Fibroblast of the aortic adventitia (primary cell): ENCODE measurements around the gene CPT1B. TPM values are rescaled to one million over a fixed set of nuclear protein-coding genes. Genes with fewer than 3 reads are reported as not detected.
"Not testable (repeated sequence)": the region's sequence is repeated elsewhere in the genome, so short reads cannot be mapped to it uniquely, and the experiment has no call there.

Experiments used
- DNase-seq: peaks from one replicate; pipeline ENCODE4 v3.0.0-alpha.2; 2010; ENCODE audit warnings: low read depth
- H3K4me3 ChIP-seq: 2 replicates; pipeline ENCODE4 v1.5.1; 2011; ENCODE audit warnings: low read depth, mild to moderate bottlenecking, control low read depth, low read length, moderate library complexity
- total RNA-seq: library from RNA; depleted of rRNA; stranded (reverse); fragments of >200 nt; gene quantifications from 2 replicates; pipeline ENCODE4 v1.2.3, GENCODE V29; 2012; ENCODE audit warnings: low replicate concordance
- TF ChIP-seq, protein P1 (sequence below): IDR thresholded peaks from 2 replicates; pipeline ENCODE4 v1.5.1; 2011; ENCODE audit warnings: mild to moderate bottlenecking, low read length, control low read depth, inconsistent platforms; ENCODE audit not compliant: insufficient read depth

The CPT1B gene
- total RNA-seq, 1 donor: 1.1 TPM

DNA sequence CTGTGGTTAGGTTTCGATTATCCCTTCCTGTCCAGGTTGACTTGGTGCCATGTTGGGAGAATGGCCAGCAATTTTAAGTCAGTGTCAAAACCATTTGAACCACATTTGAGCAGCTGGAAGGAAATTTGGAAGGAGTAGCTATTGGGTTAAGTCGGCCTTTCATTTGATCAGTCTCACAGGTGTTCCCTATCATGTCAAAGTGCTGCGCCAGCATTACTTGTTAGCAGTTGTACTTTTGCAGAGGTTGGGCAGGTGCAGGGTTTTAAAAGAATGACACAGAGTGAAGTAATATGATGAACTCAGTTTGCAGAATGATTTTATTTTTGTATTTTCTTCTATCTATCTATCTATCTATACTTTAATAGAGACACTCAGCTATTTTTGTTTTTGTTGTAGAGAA, 42.0 kb downstream of the CPT1B start:
- TF ChIP-seq, protein P1, sequence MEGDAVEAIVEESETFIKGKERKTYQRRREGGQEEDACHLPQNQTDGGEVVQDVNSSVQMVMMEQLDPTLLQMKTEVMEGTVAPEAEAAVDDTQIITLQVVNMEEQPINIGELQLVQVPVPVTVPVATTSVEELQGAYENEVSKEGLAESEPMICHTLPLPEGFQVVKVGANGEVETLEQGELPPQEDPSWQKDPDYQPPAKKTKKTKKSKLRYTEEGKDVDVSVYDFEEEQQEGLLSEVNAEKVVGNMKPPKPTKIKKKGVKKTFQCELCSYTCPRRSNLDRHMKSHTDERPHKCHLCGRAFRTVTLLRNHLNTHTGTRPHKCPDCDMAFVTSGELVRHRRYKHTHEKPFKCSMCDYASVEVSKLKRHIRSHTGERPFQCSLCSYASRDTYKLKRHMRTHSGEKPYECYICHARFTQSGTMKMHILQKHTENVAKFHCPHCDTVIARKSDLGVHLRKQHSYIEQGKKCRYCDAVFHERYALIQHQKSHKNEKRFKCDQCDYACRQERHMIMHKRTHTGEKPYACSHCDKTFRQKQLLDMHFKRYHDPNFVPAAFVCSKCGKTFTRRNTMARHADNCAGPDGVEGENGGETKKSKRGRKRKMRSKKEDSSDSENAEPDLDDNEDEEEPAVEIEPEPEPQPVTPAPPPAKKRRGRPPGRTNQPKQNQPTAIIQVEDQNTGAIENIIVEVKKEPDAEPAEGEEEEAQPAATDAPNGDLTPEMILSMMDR: no peak
- no peak for DNase-seq
- H3K4me3 ChIP-seq: no peak overlapping the region

DNA sequence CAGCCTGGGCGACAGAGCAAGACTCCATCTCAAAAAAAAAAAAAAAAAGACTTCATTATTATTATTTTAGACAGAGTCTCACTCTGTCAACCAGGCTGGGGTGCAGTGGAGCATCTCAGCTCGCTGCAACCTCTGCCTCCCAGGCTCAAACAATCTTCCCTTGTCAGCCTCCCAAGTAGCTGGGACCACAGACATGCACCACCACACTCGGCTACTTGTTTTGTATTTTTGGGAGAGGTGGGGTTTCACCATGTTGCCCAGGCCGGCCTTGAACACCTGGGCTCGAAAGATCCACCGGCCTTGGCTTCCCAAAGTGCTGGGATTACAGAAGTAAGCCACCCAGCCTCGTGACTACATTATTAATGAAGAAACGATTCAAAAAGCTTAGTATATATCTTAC, 43.1 kb downstream of the CPT1B start:
- TF ChIP-seq, protein P1: no peak
- DNase-seq: no peak
- H3K4me3 ChIP-seq: no peak overlapping the region

DNA sequence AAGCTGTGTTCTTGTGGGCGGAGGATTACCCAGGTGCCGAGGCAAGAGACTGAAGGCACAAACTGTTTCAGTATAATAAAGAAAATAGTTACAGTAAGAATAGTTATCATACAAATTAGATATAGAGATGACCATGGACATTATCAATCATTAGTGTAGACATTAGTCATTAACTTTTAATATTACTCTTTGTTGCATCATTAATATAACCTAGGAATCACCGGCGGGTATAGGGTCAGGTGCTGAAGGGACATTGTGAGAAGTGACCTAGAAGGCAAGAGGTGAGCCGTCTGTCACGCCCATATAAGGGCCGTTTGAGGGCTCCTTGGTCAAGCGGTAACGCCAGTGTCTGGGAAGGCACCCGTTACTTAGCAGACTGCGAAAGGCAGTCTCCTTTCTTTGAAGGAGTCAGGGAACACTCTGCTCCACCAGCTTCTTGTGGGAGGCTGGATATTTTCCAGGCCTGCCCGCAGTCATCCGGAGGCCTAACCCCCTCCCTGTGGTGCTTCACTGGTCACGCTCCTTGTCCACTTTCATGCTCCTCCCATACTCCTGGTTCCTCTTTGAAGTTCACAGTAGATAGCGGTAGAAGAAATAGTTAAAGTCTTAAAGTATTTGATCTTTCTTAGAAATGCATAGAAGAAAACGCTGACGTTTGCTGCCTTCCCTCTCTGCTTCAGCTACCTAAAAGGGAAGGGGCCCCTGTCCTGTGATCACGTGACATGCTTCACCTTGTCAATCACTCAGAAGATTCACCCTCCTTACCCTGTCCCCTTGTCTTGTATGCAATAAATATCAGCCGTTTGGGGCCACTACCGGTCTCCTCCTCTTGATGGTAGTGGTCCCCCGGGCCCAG, 44.1 kb downstream of the CPT1B start:
- DNase-seq: peak; percentile 53
- not testable (repeated sequence) for H3K4me3 ChIP-seq

DNA sequence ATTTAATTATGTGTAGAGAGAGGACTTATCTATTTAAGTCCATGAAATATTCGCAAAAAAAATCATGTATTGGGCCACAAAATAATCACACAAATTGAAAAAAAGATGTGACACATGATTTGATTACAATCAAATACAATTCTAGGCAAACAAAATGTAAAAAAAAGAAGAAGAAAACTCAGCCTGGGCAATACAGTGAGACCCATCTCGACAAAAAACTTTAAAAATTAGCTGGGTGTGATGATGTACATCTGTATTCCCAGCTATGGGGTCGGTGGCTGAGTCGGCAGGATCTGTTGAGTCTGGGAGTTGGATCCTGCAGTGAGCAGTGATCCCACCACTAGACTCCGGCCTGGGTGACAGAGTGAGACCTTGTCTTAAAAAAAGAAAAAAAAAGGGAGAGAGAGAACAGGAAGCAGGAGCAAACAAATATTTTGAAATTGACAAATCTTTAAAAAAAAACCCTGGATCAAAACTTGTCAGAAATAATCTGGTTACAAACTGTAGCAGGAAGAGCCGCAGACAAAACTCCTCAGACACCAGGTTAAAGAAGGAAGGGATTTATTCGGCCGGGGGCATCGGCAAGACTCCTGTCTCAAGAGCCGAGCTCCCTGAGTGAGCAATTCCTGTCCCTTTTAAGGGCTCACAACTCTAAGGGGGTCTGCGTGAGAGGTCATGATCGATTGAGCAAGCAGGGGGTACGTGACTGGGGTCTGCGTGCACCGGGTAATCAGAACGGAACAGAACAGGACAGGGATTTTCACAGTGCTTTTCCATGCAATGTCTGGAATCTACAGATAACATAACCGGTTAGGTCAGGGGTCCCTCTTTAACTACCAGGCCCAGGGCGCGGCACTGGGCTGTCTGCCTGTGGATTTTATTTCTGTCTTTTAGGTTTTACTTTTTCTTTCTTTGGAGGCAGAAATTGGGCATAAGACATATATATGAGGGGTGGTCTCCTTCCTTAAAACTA, 45.1 kb downstream of the CPT1B start:
- DNase-seq: no peak
- H3K4me3 ChIP-seq: no peak overlapping the region
- TF ChIP-seq, protein P1: no peak

DNA sequence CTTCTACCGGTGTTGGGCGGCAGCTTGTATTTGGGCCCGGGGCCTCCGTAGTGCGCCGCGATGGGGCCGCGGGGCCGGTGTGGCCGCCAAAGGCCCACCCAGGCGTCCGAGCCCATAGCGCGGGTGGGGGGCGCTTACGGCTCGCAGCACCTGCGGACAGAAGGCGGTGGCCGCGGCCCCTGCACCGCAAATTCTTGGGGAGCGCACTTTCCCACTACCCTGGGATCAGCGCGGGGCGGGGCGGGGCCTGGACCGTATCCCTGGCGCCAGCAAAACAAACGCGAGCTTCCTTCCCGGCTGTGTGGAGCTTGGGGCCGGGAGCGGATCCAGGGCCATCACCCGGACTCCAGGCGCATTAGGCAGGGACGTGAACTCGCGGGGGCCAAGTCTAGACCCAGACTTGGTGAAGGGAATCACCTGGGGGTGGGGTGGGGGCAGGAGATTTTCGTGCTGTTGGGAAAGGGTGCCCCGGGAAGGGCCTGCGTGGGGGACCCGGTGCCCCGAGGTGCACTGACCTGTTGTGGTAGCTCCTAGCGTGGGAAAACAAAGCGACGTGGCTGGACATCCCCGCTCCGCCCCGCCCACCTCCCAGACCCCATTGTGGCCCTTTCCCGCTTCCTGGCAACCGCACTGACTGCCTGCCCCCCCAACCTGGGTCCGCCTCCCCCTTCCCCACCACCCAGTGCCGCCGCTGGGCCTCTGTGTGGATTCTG, 46.1 kb downstream of the CPT1B start:
- TF ChIP-seq, protein P1: no peak
- H3K4me3 ChIP-seq: peak overlapping the region; percentile 69
- peak; percentile 54 for DNase-seq

DNA sequence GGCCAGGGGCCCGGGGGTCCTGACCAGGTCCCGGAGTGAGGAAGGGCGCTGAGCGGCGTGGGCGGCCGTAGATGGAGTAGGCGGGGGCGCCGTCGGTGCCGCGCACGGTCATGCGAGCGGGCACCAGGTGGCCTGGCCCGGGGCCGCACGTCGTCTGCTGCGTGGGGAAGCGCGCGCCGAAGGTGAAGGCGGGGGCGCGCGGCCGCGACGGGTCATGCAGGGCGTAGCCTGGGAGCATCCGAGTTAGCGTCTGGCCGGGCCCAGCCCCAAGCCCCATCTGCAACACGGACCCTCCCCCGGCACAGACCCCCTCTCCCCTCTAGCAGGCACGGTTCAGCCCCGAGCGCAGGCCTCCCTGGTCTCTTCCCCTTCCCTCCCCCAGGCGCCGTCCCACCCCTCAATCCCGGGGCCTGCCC, 46.7 kb downstream of the CPT1B start:
- no peak for DNase-seq
- H3K4me3 ChIP-seq: peak overlapping the region; percentile 69
- TF ChIP-seq, protein P1: no peak
